Testis (tissue), 3 donors: ENCODE data around the gene DLEC1. TPM values are rescaled to one million over a fixed set of nuclear protein-coding genes. Genes with fewer than 3 reads are reported as not detected.

Experiments
- DNase-seq: peaks from one replicate; pipeline ENCODE4 v3.0.0-alpha.2; 2019
- H3K27ac ChIP-seq, 2 donors: fragments of 200-600 bp; sonication (generic); one replicate each; pipeline ENCODE4 v1.5.1; 2019
- H3K27me3 ChIP-seq: fragments of 200-600 bp; sonication (generic); one replicate; pipeline ENCODE4 v1.5.1; 2019
- H3K36me3 ChIP-seq: fragments of 200-600 bp; sonication (generic); one replicate; pipeline ENCODE4 v1.5.1; 2017; ENCODE audit warnings: low read depth; ENCODE audit errors: missing control alignments
- H3K4me1 ChIP-seq: fragments of 200-600 bp; sonication (generic); one replicate; pipeline ENCODE4 v1.5.1; 2019
- H3K4me3 ChIP-seq, 2 donors: fragments of 200-600 bp; sonication (generic); one replicate each; pipeline ENCODE4 v1.5.1; 2017 to 2019
- H3K9me3 ChIP-seq: fragments of 200-600 bp; sonication (generic); one replicate; pipeline ENCODE4 v1.5.1; 2017
- CTCF ChIP-seq, 3 experiments: fragments of 450-650 bp in 2 of 3; fragments of 200-600 bp in 1 of 3; sonication (generic) in 1 of 3; IDR thresholded peaks; one replicate each; pipeline ENCODE4 v1.5.1; 2016 to 2019; ENCODE audit warnings: antibody characterized with exemption in 3 of 3, mild to moderate bottlenecking in 2 of 3, moderate library complexity in 1 of 3
- POLR2A ChIP-seq: fragments of 450-650 bp; IDR thresholded peaks from one replicate; pipeline ENCODE4 v1.6.1; 2017; ENCODE audit warnings: antibody characterized with exemption, mild to moderate bottlenecking, moderate library complexity
- WGBS, 2 donors: methylation state at CpG; one replicate each; pipeline ENCODE4 v1.1.5; 2018; 5-methylcytosine and 5-hydroxymethylcytosine counted together
- intact Hi-C: fragments of 100-400 bp; cut with DNase I; formaldehyde crosslinking; loops from one replicate; pipeline ENCODE4 v1.15.1; 2023; ENCODE audit warnings: low total_unique reads
- polyA plus RNA-seq: library from polyadenylated mRNA; stranded (reverse); fragments of 350-450 nt; fragmentation: Illumina TruSeq; extraction: RNeasy Lipid Tissue Mini Kit (QIAGEN cat#74804); gene quantifications from one replicate; pipeline ENCODE4 v1.2.3, GENCODE V29; 2014; ENCODE audit warnings: low read depth, low replicate concordance; ENCODE audit not compliant: insufficient read depth
- total RNA-seq, 2 donors: library from RNA; depleted of rRNA; stranded (reverse); fragments of >200 nt; gene quantifications; one replicate each; pipeline ENCODE4 v1.2.3, GENCODE V29; 2016

Gene DLEC1
- total and polyA plus RNA-seq, 3 donors from 2014 or later, result 32.3 to 40.8 (median 36.9) TPM

DNA sequence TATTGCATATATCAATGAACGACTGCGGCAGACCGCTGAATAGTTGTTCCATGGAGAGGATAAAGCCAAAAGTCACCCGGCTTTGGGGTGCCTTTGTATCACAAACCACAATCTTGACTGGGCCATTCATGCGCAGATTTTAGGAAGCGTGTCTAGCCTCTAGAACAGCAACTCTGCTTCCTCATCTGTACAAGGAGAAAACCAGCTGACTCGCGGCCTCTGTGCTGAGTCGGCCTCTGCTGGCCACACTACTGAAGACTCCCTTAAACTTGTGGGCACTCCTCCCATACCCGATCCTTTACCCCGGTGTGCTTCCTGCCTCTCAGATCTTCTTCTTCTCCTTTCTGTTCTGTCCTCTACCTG, 872 bp downstream of the DLEC1 start:
- H3K27ac ChIP-seq, result peak overlapping the region; percentile 57 to 74
- 17% methylated on average over 11 of the region's 11 CpGs for WGBS, 2 donors
- peak overlapping the region; percentile 55 to 63 for H3K4me3 ChIP-seq
- no peaks in the 10 kb centered on the region for H3K27me3 ChIP-seq
- DNase-seq, result peak; percentile 87
- no peaks in the 10 kb centered on the region for H3K36me3 ChIP-seq
- intact Hi-C loops, result no loop called here
- H3K9me3 ChIP-seq, result no peaks in the 10 kb centered on the region
- peaks cover 12% of the 10 kb centered on the region for H3K4me1 ChIP-seq
- TF ChIP-seq POLR2A, result no peak
- TF ChIP-seq CTCF (IDR thresholded peaks at IDR 0.05), result peak in 2 of 3 experiments; percentile 23 to 26

- intact Hi-C loops, result no loop called here
- TF ChIP-seq CTCF (IDR thresholded peaks at IDR 0.05), result no peak
- TF ChIP-seq POLR2A, result no peak
- no peaks in the 10 kb centered on the region for H3K9me3 ChIP-seq
- no peak for DNase-seq
- H3K4me3 ChIP-seq, result peak overlapping the region in 1 of 2 donors; percentile 55
- H3K36me3 ChIP-seq, result no peaks in the 10 kb centered on the region
- H3K27ac ChIP-seq, result peak overlapping the region; percentile 57 to 74
- peaks cover 12% of the 10 kb centered on the region for H3K4me1 ChIP-seq
- 47 to 66% methylated on average over 5 of the region's 5 CpGs for WGBS, 2 donors
- no peaks in the 10 kb centered on the region for H3K27me3 ChIP-seq
Observed at GRCh38 chr3:38040401-38040800, 1.4 kb downstream of the DLEC1 start.

- DNase-seq, result no peak
- H3K27ac ChIP-seq, result no peak overlapping the region
- no peaks in the 10 kb centered on the region for H3K27me3 ChIP-seq
- H3K9me3 ChIP-seq, result no peaks in the 10 kb centered on the region
- peaks cover 21% of the 10 kb centered on the region for H3K4me1 ChIP-seq
- WGBS, 2 donors, result 77 to 87% methylated on average over 4 of the region's 4 CpGs
- no peak for TF ChIP-seq POLR2A
- TF ChIP-seq CTCF (IDR thresholded peaks at IDR 0.05), result no peak
- H3K36me3 ChIP-seq, result no peaks in the 10 kb centered on the region
- intact Hi-C loops, result no loop called here
- no peak overlapping the region for H3K4me3 ChIP-seq
Observed at GRCh38 chr3:38043486-38043885, 4.5 kb downstream of the DLEC1 start.

- no peak for TF ChIP-seq CTCF (IDR thresholded peaks at IDR 0.05)
- no peak for TF ChIP-seq POLR2A
- H3K4me1 ChIP-seq, result peaks cover 26% of the 10 kb centered on the region
- intact Hi-C loops, result no loop called here
- H3K27me3 ChIP-seq, result no peaks in the 10 kb centered on the region
- no peak for DNase-seq
- no peak overlapping the region for H3K27ac ChIP-seq
- no peaks in the 10 kb centered on the region for H3K9me3 ChIP-seq
- no peak overlapping the region for H3K4me3 ChIP-seq
- WGBS, 2 donors, result 87 to 97% methylated on average over 4 of the region's 4 CpGs
- no peaks in the 10 kb centered on the region for H3K36me3 ChIP-seq
Observed at GRCh38 chr3:38046027-38046426, 7.0 kb downstream of the DLEC1 start.

- Histone ChIP-seq H3K9me3 (no peaks in the 10 kb centered on the region), H3K36me3 (no peaks in the 10 kb centered on the region), H3K4me3 (no peak overlapping the region), H3K4me1 (peaks cover 26% of the 10 kb centered on the region), H3K27me3 (no peaks in the 10 kb centered on the region), H3K27ac (peak overlapping the region in 1 of 2 donors; percentile 16)
- TF ChIP-seq CTCF (IDR thresholded peaks at IDR 0.05) (no peak), POLR2A (no peak)
- intact Hi-C loops, result no loop called here
- WGBS, 2 donors, result 99 to 100% methylated on average over 2 of the region's 2 CpGs
- DNase-seq, result no peak
Observed at GRCh38 chr3:38046821-38047220, 7.8 kb downstream of the DLEC1 start.
